ENCODE data around the gene DCN.

The DCN gene

GRCh38 chr12:91172096-91172495 is 10.5 kb downstream of the DCN start:
- TF ChIP-seq CTCF (IDR thresholded peaks at IDR 0.05; ENCODE audit: borderline replicate concordance, insufficient read depth, low read depth, low read length), result no peak
- no peak overlapping the region for H3K4me3 ChIP-seq (ENCODE audit: low read depth, low read length)

- TF ChIP-seq CTCF (IDR thresholded peaks at IDR 0.05; ENCODE audit: borderline replicate concordance, insufficient read depth, low read depth, low read length), result no peak
- H3K4me3 ChIP-seq (ENCODE audit: low read depth, low read length), result no peak overlapping the region
These were observed 11.1 kb downstream of the DCN start for GRCh38 chr12:91171476-91171875.

GRCh38 chr12:91163116-91163515 is 19.5 kb downstream of the DCN start:
- no peak for TF ChIP-seq CTCF (IDR thresholded peaks at IDR 0.05; ENCODE audit: borderline replicate concordance, insufficient read depth, low read depth, low read length)
- no peak overlapping the region for H3K4me3 ChIP-seq (ENCODE audit: low read depth, low read length)

- no peak for TF ChIP-seq CTCF (IDR thresholded peaks at IDR 0.05; ENCODE audit: borderline replicate concordance, insufficient read depth, low read depth, low read length)
- no peak overlapping the region for H3K4me3 ChIP-seq (ENCODE audit: low read depth, low read length)
These were observed 21.6 kb downstream of the DCN start for GRCh38 chr12:91161009-91161408.

- H3K4me3 ChIP-seq (ENCODE audit: low read depth, low read length), result no peak overlapping the region
- TF ChIP-seq CTCF (IDR thresholded peaks at IDR 0.05; ENCODE audit: borderline replicate concordance, insufficient read depth, low read depth, low read length), result no peak
These were observed 26.6 kb downstream of the DCN start for GRCh38 chr12:91155990-91156389.

- no peak overlapping the region for H3K4me3 ChIP-seq (ENCODE audit: low read depth, low read length)
- no peak for TF ChIP-seq CTCF (IDR thresholded peaks at IDR 0.05; ENCODE audit: borderline replicate concordance, insufficient read depth, low read depth, low read length)
These were observed 28.5 kb downstream of the DCN start for GRCh38 chr12:91154131-91154530.

- H3K4me3 ChIP-seq (ENCODE audit: low read depth, low read length), result no peak overlapping the region
- TF ChIP-seq CTCF (IDR thresholded peaks at IDR 0.05; ENCODE audit: borderline replicate concordance, insufficient read depth, low read depth, low read length), result no peak
These were observed 38.6 kb downstream of the DCN start for GRCh38 chr12:91144053-91144452.

All from GM12875 (cell line).